ENCODE results near the gene POLG.

Gene POLG

DNA sequence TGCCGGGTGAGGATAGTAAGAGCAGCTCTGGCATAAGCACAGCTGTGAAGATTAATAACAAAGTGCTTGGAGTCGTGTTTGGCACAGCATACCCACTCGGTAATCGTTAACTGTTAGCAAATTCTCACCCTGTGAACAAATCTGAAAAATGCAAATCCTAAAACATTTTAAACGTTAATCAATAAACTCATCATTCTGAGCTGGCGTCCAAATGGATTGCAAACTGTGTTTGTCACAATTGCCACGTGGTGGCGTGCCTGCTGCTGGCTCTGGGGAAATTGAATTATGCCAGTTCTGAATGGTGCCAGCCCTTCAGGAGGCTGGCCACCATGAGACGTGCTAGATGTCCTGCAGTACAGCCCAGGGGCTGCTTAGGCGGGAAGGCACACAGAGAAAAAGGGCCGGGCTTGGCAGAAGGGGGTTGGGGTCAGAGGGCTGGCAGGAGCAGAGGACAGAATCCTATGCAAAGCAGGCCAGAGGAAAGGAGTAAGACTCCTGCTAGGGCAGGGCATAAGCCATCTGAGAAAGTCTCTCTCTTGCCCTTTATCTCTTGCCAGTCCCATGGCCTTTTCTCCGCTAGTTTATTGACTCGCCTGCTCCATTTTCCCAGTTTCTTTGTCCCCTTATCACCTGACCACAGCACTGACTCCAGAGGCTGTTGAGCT, 22.1 kb upstream of the POLG start:
- no peak for ATAC-seq

DNA sequence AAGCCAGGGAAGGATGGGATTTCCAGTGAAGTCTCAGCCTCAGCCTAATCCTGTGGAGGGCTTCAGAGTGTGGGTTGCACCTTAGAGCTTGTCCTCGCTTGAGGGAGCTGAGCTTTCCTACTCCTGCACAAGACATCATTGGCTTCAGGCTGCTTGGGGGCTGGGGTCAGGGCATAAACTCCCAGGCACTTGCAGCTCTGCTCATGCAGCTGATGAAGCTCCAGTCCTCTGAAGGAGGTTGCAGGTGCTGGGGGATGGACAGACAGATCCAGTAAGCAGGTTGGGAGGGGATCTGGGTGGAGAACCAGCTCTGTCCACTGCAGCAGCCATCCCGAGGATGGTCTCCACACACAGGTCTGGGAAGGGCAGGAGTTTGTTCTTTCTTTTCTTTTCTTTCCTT, 19.4 kb upstream of the POLG start:
- ATAC-seq = no peak

DNA sequence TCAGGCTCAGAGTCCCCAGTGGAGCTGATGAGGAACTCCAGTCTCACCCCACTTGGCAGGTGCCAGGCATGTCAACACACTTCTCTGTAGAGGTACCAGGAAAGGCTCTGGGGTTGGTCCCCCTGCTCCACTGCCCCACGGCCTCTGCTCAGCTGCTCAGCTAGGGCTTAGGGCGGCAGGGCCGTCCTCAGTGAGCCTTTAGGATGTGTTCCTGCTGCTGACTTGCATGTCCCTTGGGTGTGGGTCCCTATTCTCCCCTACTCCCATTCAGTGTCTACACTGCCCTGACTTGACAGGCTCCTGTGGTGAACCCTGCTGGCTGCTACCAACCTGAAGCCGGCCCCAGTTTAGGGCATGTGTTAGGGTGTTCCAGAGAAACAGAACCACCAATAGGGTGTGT, 17.9 kb upstream of the POLG start:
- no peak for ATAC-seq

- peak; percentile 23 to 33 for ATAC-seq
Observed at GRCh38 chr15:89349206-89349558, 14.6 kb upstream of the POLG start.

DNA sequence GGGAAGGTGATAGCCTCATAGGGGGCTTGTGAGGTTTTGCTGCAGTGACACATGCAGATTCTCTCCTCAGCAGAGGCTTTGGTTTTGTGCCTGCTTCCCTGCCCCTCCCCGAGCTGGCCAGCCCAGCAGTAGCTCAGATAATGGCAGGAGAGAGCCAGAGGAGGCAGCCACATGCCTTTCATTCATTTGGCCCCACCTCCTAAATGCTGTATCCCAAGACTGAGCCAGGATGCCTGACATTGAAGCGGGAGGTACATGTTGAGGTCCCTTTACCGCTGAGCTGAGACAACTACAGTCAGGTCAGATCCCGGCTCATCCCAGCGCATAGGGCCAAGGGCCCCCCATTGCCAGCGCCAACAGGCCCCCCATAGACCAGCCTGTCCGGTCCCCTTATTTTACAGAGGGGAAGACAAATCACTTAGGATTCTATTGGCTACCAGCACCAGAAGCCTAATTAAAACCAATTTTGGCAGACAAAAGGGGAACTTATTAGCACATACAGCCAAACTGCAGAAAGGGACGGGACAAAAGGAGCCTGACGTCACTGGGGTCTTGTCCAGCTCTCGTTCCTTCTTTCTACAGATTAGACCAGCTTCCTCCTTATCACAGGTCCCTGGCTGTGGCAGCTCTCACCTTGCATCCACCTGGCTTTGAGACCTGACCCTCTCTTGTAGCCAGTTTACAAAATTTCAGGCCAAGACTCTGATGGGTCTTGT, 12.1 kb upstream of the POLG start:
- ATAC-seq = no peak

- ATAC-seq = no peak
Observed at GRCh38 chr15:89345248-89345647, 10.6 kb upstream of the POLG start.

- ATAC-seq = no peak
Observed at GRCh38 chr15:89342840-89343239, 8.2 kb upstream of the POLG start.

GRCh38 chr15:89341316-89342005, 6.8 kb upstream of the POLG start:
- no peak for ATAC-seq

DNA sequence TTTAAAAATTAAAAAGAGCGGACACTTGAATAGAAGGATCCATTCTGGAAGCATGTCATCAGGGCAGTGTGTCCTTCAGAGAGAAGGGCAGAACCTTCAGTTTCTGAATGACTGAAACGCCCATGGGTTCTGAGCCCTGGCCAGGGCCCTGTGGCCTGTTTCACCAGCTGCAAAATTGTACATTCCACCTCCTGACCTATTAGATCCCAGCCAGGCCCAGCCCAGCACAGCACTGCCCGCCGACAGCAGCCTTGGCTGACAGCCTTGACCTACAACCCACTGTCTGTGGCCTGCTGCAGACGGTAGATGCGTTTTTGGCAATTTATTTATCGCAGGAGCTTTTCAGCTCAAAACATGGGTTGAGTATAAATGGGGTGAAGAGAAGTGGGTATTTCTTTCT, 5.9 kb upstream of the POLG start:
- ATAC-seq = no peak

- ATAC-seq = no peak
Observed at GRCh38 chr15:89338036-89338435, 3.4 kb upstream of the POLG start.

DNA sequence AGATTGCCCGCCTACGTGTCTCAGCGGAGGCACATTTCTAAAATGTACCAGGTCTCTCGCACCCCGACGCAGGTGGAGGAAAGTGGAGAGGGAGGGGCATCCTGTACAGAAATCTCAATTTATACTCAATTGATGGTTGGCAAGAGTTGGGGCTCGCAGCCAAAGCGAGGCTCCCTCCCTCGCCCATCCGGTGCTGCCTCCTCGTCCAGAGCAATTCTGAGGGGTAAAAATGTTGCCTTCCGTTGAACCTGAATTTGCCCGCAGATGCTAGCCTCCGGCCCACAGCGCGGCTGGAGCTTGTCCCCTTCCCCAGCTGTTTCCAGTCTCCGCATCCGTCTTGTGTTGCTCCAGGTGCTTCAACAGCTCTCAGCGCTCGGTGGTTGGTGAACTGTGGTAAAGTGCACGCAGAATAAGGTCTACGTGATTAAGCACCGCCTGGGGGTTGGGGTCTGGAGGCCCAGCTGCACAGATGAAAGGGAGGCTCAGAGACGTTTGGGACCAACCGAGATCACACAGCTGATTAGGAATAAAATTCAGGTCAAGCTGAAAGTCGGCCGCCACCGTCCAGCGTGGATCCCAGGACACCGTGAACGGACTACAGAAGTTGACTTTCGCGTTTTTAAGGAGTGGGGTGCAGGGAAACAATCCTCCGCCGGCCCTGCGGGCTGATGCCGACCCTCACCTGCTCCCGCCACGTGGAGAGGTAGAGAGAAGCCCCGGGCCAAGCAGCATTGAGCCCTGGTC, 846 bp upstream of the POLG start:
- peak in 1 of 2 donors; percentile 0 for ATAC-seq

DNA sequence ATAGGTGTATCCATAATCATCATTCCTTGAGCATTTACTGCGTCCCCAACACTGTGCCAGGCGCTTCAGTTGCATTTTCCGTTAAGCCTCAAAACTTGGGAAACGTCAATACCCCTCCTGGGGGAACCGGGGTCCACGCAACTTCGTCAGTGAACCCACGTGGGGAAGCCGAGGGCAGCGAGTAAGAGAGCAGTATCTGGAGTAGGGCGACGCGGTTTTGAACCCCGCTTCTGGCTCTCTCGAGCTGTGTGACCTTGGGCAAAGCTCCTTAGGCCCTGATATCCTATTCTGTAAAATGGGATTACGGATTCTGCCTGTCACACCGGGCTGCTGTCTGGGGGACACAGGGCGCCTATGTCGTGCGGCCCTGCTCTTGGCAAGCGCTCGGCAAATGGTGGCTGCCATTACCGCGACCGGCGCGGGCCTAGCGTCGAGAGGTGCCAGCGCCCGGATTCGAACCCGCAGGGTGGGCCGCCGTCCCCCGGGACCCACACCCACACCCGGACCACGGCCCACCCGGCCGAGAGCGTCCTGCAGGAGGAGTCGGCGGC, 590 bp downstream of the POLG start:
- ATAC-seq = no peak

DNA sequence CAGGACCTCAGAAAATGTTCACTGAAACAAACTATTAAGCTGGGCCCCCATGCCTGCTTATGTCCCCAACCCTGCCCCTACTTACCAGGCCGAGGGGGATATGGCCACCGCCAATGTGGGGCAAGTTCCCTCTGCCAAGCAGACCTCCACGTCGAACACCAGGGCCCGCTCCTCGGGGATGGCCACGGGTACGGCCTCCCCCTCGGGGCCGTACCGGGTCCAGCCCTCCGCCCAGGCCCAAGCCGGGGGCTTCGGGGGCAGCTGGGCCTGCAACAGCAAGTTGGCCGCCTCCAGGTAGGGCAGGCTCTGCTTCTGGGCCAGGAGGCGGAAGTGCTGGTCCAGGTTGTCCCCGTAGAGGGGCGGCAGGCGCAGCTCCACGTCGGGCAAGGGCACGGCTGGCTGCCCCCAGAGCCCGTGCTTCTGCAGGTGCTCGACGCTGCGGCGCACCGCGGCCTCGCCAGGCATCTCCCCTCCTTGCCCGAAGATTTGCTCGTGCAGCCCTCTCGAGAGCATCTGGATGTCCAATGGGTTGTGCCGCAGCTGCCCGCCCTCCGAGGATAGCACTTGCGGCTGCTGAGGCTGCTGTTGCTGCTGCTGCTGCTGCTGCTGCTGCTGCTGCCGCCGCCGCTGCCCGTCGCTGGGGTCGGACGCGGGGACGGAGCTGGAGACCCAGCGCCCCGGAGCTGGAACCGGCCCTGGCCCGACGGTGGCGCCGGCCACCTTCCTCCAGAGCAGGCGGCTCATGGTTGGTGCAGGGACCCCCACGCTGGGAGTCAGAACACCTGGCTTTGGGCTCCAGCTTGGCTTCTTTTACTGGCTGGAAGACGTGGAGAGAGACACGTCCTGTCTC, 1.4 kb downstream of the POLG start:
- ATAC-seq = no peak

DNA sequence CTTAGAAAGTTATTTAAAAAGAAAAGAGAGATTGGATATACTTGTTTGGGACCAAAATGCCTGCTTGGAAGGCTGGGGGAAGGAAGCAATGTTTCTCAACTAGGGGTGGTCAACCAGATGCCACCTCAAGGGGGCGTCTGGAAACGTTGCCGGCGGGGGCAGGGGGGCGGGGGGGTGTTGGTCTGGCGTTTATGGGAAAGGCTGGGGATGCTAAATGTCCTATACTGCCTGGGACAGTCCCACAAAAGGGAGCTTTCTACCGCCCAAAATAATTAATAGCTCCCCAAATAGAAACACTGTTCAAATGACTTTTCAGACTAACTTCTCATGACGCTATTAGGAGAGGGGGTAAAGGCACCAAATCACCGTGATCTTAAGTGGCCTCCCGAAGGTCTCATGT, 2.2 kb downstream of the POLG start:
- no peak for ATAC-seq

DNA sequence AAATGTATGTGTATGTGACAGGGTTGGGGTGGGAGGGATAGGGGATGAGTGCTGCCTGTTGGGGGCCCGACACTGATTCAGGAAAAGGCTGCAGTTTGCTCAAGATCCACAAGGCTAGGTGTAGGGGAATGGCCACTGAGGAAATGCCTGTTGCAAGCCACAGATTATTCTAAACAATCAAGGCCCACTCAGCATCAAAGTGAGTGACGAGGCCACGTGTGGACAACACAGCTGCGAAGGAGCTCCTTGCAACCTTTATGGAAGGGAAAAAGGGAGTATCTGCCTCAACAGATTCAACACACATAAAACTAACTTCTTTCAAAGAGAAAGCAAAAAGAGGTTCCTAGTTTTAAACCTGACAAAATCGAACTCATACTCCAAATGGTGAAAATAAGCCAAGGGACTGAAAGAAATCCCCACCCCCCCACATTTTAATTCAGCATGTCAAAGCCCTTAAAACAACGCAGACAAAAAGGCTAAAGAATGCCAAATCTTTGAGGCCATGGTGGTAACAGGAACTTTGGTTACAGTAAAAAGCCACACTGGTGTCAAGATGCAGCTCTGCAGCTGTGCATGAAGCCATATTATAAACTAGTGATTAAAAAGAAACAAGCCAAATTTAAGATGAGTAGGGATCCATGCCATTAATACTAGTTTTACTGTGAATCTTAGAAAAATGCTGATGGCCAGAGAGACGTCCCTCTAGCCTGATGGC, 3.6 kb downstream of the POLG start:
- no peak for ATAC-seq

DNA sequence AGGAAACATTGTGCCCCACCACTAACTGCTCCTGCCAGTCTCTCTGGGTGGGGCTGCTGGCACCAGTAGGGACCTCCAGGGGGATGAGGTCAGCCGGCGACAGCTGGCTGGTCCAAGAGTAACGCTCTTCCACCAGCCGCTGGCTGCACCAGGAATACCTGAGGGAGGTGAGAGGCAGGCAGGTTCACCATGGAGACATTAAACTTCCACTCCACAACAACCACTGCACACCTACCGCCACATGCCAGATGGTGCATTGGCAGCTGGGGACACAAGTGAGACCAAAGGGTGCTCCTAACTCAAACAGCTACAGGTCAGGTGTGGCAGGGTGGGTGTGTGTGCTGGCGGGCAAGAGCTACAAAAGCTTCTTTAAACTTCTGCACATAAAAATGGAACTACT, 4.5 kb downstream of the POLG start:
- no peak for ATAC-seq

GRCh38 chr15:89329329-89330084, 5.1 kb downstream of the POLG start:
- peak; percentile 30 to 40 for ATAC-seq

DNA sequence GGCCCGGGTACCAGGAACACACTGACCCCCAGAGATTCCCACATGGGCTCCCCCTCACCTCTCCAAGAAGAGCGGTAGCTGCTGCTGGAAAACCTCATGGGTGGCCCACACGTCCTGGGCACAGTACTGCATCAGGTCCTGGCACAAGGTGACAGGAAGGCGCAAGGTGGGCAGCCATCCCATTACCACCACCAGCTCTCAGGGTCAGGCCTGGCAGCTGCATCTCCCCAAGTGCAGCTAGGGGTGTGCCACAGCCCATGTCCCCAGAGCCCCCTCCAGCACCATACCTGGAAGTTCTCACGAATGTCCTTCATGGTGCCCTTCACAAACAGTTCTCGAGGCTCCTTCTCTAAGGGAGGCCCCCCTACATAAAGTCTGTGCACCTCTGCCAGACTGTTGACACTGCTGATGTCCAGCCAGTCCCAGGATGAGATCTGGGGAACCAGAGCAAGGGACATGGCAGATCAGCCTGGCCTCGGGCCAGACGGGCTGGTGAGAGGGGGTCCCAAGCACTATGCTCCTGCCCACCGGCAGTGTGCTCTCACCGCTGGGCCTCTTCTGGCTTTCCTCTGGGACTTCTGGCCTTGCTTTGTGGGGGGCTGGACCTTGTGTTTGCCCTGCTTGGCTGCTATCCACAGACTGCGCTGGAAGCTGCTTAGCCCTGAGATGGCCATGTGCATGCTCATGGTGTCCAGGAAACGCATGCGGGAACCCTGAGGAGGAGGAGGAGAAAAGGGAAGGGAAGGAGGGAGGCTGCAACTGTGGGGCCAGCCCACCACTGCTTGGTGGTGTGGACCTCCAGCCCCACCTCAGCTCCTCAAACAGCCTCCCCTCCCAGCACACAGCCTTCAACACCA, 6.0 kb downstream of the POLG start:
- ATAC-seq = no peak

GRCh38 chr15:89327113-89327512, 7.5 kb downstream of the POLG start:
- ATAC-seq = no peak

DNA sequence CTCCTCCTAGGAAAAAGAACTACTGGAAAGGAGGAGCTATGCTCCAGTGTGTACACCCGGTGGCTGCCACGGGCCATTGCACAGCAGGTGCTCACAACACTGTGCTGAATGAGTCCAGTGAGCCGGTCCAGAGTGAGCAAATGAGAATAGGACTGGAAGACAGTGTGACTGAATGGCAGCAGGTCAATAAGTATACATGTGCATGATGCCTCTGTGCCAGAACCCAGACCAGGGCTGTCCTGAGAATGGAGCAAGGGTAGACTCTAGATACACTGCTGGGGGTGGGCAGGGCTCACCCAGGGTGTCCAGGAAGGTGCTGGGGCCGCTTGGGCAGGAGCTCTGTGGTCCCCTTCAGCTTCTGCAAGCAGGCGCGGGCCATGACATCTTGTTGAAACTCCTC, 8.3 kb downstream of the POLG start:
- no peak for ATAC-seq

Data from activated CD4-positive, CD25-positive, alpha-beta regulatory T cell treated with anti-CD3 and anti-CD28 coated beads, Interleukin-2, amount 50 U/mL, for 24 hours (primary cell).